Caco-2 (cell line): Measurements from ENCODE around the gene PKNOX1. TPM values are rescaled to one million over a fixed set of nuclear protein-coding genes. Genes with fewer than 3 reads are reported as not detected.
"Not testable (repeated sequence)": the region's sequence is repeated elsewhere in the genome, so short reads cannot be mapped to it uniquely, and the experiment has no call there.

ENCODE experiments used
- BruUV-seq: library from RNA; stranded (reverse); fragments of 400-500 nt; replicated peaks from 2 replicates; lab custom pipeline; 2021; lab: Mats Ljungman, UMichigan
- CTCF ChIA-PET: fragments of 300-600 bp; sonication (Branson Sonifier 250); formaldehyde crosslinking; loops from one replicate; lab custom pipeline; 2022; ENCODE audit warnings: antibody characterized with exemption; lab: Charles Lee
- POLR2A ChIA-PET: fragments of 300-600 bp; sonication (Branson Sonifier 250); formaldehyde crosslinking; loops from one replicate; lab custom pipeline; 2022; ENCODE audit warnings: antibody characterized with exemption; lab: Charles Lee
- DNase-seq, 2 experiments: peaks; one replicate each; pipeline versions ENCODE4 v3.0.0 to v3.0.0-alpha.2; 2020 to 2022
- H3K27me3 ChIP-seq: replicated peaks from 2 replicates; pipeline ENCODE4 v1.6.0; 2011; ENCODE audit warnings: low read length; ENCODE audit not compliant: control insufficient read depth, insufficient read depth
- H3K36me3 ChIP-seq: 2 replicates; pipeline ENCODE4 v1.5.1; 2011; ENCODE audit warnings: low read length; ENCODE audit not compliant: control insufficient read depth, insufficient read depth
- H3K4me1 ChIP-seq: fragments of 250-450 bp; sonication (Bioruptor Pico); 2 replicates; pipeline ENCODE4 v1.5.1; 2020; ENCODE audit warnings: mild to moderate bottlenecking
- H3K4me3 ChIP-seq: 2 replicates; pipeline ENCODE4 v1.5.1; 2011; ENCODE audit warnings: low read depth, mild to moderate bottlenecking, control low read depth, low read length
- H3K9me3 ChIP-seq: fragments of 250-450 bp; sonication (Bioruptor Pico); 2 replicates; pipeline ENCODE4 v1.5.1; 2020; ENCODE audit warnings: mild to moderate bottlenecking, moderate library complexity
- H3K27ac Mint-ChIP-seq: one replicate; pipeline ENCODE4 v1.8.0; 2022; ENCODE audit warnings: mixed read lengths; ENCODE audit not compliant: unreplicated experiment
- H3K27me3 Mint-ChIP-seq: one replicate; pipeline ENCODE4 v1.8.0; 2022; ENCODE audit warnings: mixed read lengths; ENCODE audit not compliant: insufficient read depth, unreplicated experiment
- H3K36me3 Mint-ChIP-seq: one replicate; pipeline ENCODE4 v1.8.0; 2022; ENCODE audit warnings: mild to moderate bottlenecking, mixed read lengths; ENCODE audit not compliant: insufficient read depth, unreplicated experiment
- H3K4me1 Mint-ChIP-seq: one replicate; pipeline ENCODE4 v1.8.0; 2022; ENCODE audit warnings: low read depth, mixed read lengths; ENCODE audit not compliant: unreplicated experiment
- H3K4me3 Mint-ChIP-seq: one replicate; pipeline ENCODE4 v1.8.0; 2022; ENCODE audit warnings: mild to moderate bottlenecking, moderate library complexity, mixed read lengths; ENCODE audit not compliant: unreplicated experiment
- H3K9me3 Mint-ChIP-seq: one replicate; pipeline ENCODE4 v1.8.0; 2022; ENCODE audit warnings: mixed read lengths; ENCODE audit not compliant: unreplicated experiment
- intact Hi-C: fragments of 100-400 bp; cut with micrococcal nuclease; formaldehyde crosslinking; loops from one replicate; pipeline ENCODE4 v1.10.0; 2022; ENCODE audit not compliant: unreplicated experiment
- total RNA-seq: library from RNA; stranded (reverse); gene quantifications from 2 replicates; pipeline ENCODE4 v1.2.3, GENCODE V29; 2022
- TF ChIP-seq, protein P1 (sequence below), 2 experiments: fragments of 200-600 bp in 1 of 2; IDR thresholded peaks; 1 replicate in 1 of 2; 2 replicates in 1 of 2; pipeline versions ENCODE4 v1.5.1 to v1.8.0; 2011 to 2022; ENCODE audit warnings: antibody characterized with exemption in 1 of 2, control low read depth in 1 of 2, inconsistent platforms in 1 of 2, low read depth in 1 of 2, low read length in 1 of 2, mild to moderate bottlenecking in 1 of 2, moderate library complexity in 1 of 2; ENCODE audit not compliant: insufficient read depth in 1 of 2, severe bottlenecking in 1 of 2, unreplicated experiment in 1 of 2

Gene PKNOX1
- total RNA-seq, 1 experiment from 2014 or later: 10.7 TPM

DNA sequence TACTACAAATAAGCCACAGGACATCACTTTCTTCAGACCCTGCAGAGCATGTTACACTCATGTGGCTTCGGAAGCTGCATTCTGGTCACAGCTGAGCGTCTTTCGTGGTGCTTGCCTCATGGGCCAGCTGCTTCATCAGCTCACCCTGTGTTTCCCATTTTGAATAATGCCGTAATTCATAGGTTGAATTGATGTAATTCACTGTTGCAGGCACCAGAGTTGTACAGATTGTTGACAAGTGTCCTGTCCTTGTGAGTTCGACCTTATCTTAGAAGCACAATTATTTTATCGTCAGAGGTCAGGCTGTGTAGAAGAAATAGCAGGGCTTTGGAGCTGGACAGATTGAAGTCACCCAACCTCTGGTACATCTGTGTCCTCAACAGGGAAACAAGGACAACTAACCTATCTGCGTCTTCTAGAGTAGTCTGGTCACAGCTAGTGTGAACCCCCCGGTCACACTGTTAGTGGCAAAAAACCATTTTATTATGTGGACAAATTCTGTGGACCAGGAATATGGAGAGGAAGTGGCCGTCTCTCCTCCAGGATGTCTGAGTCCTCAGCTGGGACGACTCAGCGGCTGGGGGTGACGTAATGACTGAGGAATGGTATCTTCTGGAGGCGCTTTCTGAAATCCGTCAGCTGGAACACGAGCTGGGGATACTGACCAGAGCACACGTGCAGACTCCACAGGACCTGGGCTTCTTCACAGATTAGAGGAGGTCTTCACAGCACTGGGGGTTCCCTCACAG lies 17.8 kb downstream of the PKNOX1 start:
- ChIA-PET POLR2A (no interaction called here), CTCF (no interaction called here)
- no peak overlapping the region for H3K4me3 Mint-ChIP-seq
- H3K9me3 ChIP-seq: no peaks in the 10 kb centered on the region
- no peaks in the 10 kb centered on the region for H3K4me1 Mint-ChIP-seq
- intact Hi-C loops: no loop called here
- no TSS peak for BruUV-seq
- H3K4me3 ChIP-seq: no peak overlapping the region
- no peaks in the 10 kb centered on the region for H3K27me3 ChIP-seq
- peaks cover 11% of the 10 kb centered on the region for H3K36me3 Mint-ChIP-seq
- no peak overlapping the region for H3K27ac Mint-ChIP-seq
- H3K9me3 Mint-ChIP-seq: peaks cover under 1% of the 10 kb centered on the region
- H3K36me3 ChIP-seq: no peaks in the 10 kb centered on the region
- H3K4me1 ChIP-seq: peaks cover 7% of the 10 kb centered on the region; the same call in 1 of the 2 replicates
- TF ChIP-seq, protein P1, sequence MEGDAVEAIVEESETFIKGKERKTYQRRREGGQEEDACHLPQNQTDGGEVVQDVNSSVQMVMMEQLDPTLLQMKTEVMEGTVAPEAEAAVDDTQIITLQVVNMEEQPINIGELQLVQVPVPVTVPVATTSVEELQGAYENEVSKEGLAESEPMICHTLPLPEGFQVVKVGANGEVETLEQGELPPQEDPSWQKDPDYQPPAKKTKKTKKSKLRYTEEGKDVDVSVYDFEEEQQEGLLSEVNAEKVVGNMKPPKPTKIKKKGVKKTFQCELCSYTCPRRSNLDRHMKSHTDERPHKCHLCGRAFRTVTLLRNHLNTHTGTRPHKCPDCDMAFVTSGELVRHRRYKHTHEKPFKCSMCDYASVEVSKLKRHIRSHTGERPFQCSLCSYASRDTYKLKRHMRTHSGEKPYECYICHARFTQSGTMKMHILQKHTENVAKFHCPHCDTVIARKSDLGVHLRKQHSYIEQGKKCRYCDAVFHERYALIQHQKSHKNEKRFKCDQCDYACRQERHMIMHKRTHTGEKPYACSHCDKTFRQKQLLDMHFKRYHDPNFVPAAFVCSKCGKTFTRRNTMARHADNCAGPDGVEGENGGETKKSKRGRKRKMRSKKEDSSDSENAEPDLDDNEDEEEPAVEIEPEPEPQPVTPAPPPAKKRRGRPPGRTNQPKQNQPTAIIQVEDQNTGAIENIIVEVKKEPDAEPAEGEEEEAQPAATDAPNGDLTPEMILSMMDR (IDR thresholded peaks at IDR 0.05; ENCODE audit: insufficient read depth in 1 of 2, low read depth in 1 of 2, low read length in 1 of 2, severe bottlenecking in 1 of 2, unreplicated experiment in 1 of 2): no peak
- H3K27me3 Mint-ChIP-seq: no peaks in the 10 kb centered on the region
- no peak for DNase-seq

DNA sequence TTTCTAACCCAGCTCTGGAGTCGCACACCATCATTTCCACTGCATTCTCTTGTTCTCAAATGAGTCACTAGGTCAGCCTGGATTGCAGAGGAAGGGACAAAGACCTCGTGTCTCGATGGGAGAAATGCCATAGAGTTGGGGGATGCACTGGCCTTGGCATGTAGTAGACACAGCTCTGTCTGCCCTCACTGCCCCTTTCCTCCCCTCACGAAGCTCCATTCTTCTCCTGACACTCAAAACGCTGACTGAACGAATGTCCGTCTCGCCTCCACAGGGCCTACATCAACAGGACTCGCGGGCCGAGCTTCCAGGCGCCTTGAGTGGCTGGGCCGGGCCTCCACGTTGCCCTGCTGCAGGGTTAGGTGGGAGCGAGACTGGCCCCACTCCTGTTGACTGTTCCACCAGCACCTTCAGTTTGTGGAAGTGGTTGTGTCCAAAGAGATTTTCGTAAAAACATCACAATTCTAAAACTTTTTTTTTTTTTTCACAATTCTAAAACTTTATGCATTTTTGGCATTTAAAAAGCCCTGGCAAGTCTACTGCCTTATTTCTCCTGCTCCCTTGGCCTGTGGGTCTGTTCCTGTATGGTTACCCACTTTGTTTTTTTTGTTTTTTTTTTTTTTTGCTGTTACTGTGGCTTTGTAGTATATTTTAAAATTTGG lies 18.8 kb downstream of the PKNOX1 start:
- Mint-ChIP-seq H3K36me3 (peaks cover 11% of the 10 kb centered on the region), H3K4me1 (peaks cover 6% of the 10 kb centered on the region), H3K4me3 (no peak overlapping the region), H3K9me3 (peaks cover 11% of the 10 kb centered on the region), H3K27ac (no peak overlapping the region), H3K27me3 (no peaks in the 10 kb centered on the region)
- H3K36me3 ChIP-seq: no peaks in the 10 kb centered on the region
- intact Hi-C loops: no loop called here
- H3K4me3 ChIP-seq: no peak overlapping the region
- H3K27me3 ChIP-seq: no peaks in the 10 kb centered on the region
- peaks cover 7% of the 10 kb centered on the region; the same call in 1 of the 2 replicates for H3K4me1 ChIP-seq
- TF ChIP-seq, protein P1 (IDR thresholded peaks at IDR 0.05; ENCODE audit: insufficient read depth in 1 of 2, low read depth in 1 of 2, low read length in 1 of 2, severe bottlenecking in 1 of 2, unreplicated experiment in 1 of 2): no peak
- DNase-seq: no peak
- CTCF ChIA-PET: no interaction called here
- POLR2A ChIA-PET: no interaction called here
- no TSS peak for BruUV-seq
- H3K9me3 ChIP-seq: no peaks in the 10 kb centered on the region

GRCh38 chr21:42997053-42997452 lies 22.7 kb downstream of the PKNOX1 start:
- CTCF ChIA-PET: no interaction called here
- H3K9me3 ChIP-seq: peaks cover 20% of the 10 kb centered on the region
- POLR2A ChIA-PET: interaction anchor here (0.5 to 0.6 kb wide), 2 partner anchors 11 to 90 kb away, joined by 3 to 6 read pairs; no protein-coding TSS in a partner anchor
- TF ChIP-seq, protein P1 (IDR thresholded peaks at IDR 0.05; ENCODE audit: insufficient read depth in 1 of 2, low read depth in 1 of 2, low read length in 1 of 2, severe bottlenecking in 1 of 2, unreplicated experiment in 1 of 2): no peak
- H3K4me3 Mint-ChIP-seq: no peak overlapping the region
- H3K4me1 Mint-ChIP-seq: peaks cover 7% of the 10 kb centered on the region
- intact Hi-C loops: no loop called here
- no peaks in the 10 kb centered on the region for H3K27me3 ChIP-seq
- peaks cover 35% of the 10 kb centered on the region for H3K9me3 Mint-ChIP-seq
- H3K36me3 Mint-ChIP-seq: peaks cover 2% of the 10 kb centered on the region
- no peaks in the 10 kb centered on the region for H3K27me3 Mint-ChIP-seq
- H3K4me3 ChIP-seq: no peak overlapping the region
- no peak for DNase-seq
- H3K36me3 ChIP-seq: no peaks in the 10 kb centered on the region
- no TSS peak for BruUV-seq
- peaks cover 4% of the 10 kb centered on the region; the same call in 1 of the 2 replicates for H3K4me1 ChIP-seq
- H3K27ac Mint-ChIP-seq: peak overlapping the region; percentile 38

DNA sequence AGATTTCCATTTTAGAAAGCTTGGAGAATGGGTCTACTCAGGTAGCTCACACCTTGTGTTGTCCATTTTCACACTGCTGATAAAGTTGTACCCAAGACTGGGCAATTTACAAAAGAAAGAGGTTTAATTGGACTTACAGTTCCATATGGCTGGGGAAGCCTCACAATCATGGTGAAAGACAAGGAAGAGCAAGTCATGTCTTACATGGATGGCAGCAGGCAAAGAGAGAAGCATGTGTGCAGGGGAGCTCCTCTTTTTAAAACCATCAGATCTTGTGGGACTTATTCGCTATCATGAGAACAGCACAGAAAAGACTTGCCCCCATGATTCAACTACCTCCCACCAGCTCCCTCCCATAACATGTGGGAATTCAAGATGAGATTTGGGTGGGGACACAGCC lies 23.6 kb downstream of the PKNOX1 start:
- H3K4me1 Mint-ChIP-seq, CTCF ChIA-PET, H3K36me3 ChIP-seq, H3K27me3 ChIP-seq, H3K27me3 Mint-ChIP-seq, DNase-seq, H3K4me3 Mint-ChIP-seq, H3K4me3 ChIP-seq, intact Hi-C loops, BruUV-seq, H3K4me1 ChIP-seq, POLR2A ChIA-PET, H3K36me3 Mint-ChIP-seq: not testable (repeated sequence)
- peaks cover 20% of the 10 kb centered on the region for H3K9me3 ChIP-seq
- H3K27ac Mint-ChIP-seq: peak overlapping the region; percentile 38
- H3K9me3 Mint-ChIP-seq: peaks cover 35% of the 10 kb centered on the region
